Loucy (cell line): ENCODE measurements around the gene CNGA2.

Experiments used
- H2AFZ ChIP-seq: fragments of 200-600 bp; sonication (generic); 2 replicates; pipeline ENCODE4 v1.6.0; 2016; ENCODE audit warnings: antibody characterized with exemption, mild to moderate bottlenecking, low read length, moderate library complexity
- H3F3A ChIP-seq: fragments of 200-600 bp; 2 replicates; pipeline ENCODE4 v1.6.0; 2016; ENCODE audit warnings: antibody characterized with exemption, low read depth, mild to moderate bottlenecking
- H3K27me3 ChIP-seq: fragments of 200-600 bp; sonication (generic); 2 replicates; pipeline ENCODE4 v1.6.1; 2014; ENCODE audit warnings: low read length, mild to moderate bottlenecking; ENCODE audit not compliant: insufficient read depth, poor library complexity, severe bottlenecking
- H3K36me3 ChIP-seq: fragments of 200-600 bp; sonication (generic); 2 replicates; pipeline ENCODE4 v1.6.1; 2016; ENCODE audit warnings: low read length; ENCODE audit not compliant: insufficient read depth
- H3K4me1 ChIP-seq: fragments of 200-600 bp; sonication (generic); 2 replicates; pipeline ENCODE4 v1.5.1; 2014; ENCODE audit warnings: low read length, mild to moderate bottlenecking; ENCODE audit not compliant: insufficient read depth, poor library complexity, severe bottlenecking
- H3K4me2 ChIP-seq: fragments of 200-600 bp; sonication (generic); 2 replicates; pipeline ENCODE4 v1.6.0; 2014; ENCODE audit warnings: antibody characterized with exemption, low read length, low read depth, mild to moderate bottlenecking; ENCODE audit not compliant: poor library complexity, severe bottlenecking
- H3K4me3 ChIP-seq: fragments of 200-600 bp; sonication (generic); 2 replicates; pipeline ENCODE4 v1.5.1; 2014; ENCODE audit warnings: low read length, mild to moderate bottlenecking, mixed read lengths; ENCODE audit not compliant: poor library complexity, severe bottlenecking
- H3K79me2 ChIP-seq: fragments of 200-600 bp; sonication (generic); 2 replicates; pipeline ENCODE4 v1.6.1; 2014; ENCODE audit warnings: low read length; ENCODE audit not compliant: insufficient read depth
- H3K9ac ChIP-seq: fragments of 200-600 bp; sonication (generic); 2 replicates; pipeline ENCODE4 v1.6.0; 2014; ENCODE audit warnings: mild to moderate bottlenecking, low read depth, low read length, moderate library complexity; ENCODE audit not compliant: poor library complexity, severe bottlenecking
- H3K9me2 ChIP-seq: fragments of 200-600 bp; sonication (generic); replicated peaks from 2 replicates; pipeline ENCODE4 v1.6.1; 2016; ENCODE audit warnings: low read depth, low read length, mixed read lengths
- H3K9me3 ChIP-seq: fragments of 200-600 bp; sonication (generic); 2 replicates; pipeline ENCODE4 v1.6.1; 2014; ENCODE audit warnings: mild to moderate bottlenecking, antibody characterized with exemption, low read length, low read depth; ENCODE audit not compliant: insufficient read depth
- H4K20me1 ChIP-seq: fragments of 200-600 bp; sonication (generic); 2 replicates; pipeline ENCODE4 v1.6.0; 2014; ENCODE audit warnings: antibody characterized with exemption, low read length, mild to moderate bottlenecking; ENCODE audit not compliant: insufficient read depth, poor library complexity, severe bottlenecking
- EZH2phosphoT487 ChIP-seq: fragments of 200-600 bp; IDR thresholded peaks from 2 replicates; pipeline ENCODE4 v1.6.1; 2018; ENCODE audit warnings: antibody characterized with exemption, mild to moderate bottlenecking, moderate library complexity, borderline replicate concordance
- TF ChIP-seq, protein P1 (sequence below): fragments of 200-600 bp; sonication (generic); conservative IDR thresholded peaks from 2 replicates; pipeline ENCODE4 v1.5.1; 2014; ENCODE audit warnings: mild to moderate bottlenecking, antibody characterized with exemption, low read length

Gene CNGA2

DNA sequence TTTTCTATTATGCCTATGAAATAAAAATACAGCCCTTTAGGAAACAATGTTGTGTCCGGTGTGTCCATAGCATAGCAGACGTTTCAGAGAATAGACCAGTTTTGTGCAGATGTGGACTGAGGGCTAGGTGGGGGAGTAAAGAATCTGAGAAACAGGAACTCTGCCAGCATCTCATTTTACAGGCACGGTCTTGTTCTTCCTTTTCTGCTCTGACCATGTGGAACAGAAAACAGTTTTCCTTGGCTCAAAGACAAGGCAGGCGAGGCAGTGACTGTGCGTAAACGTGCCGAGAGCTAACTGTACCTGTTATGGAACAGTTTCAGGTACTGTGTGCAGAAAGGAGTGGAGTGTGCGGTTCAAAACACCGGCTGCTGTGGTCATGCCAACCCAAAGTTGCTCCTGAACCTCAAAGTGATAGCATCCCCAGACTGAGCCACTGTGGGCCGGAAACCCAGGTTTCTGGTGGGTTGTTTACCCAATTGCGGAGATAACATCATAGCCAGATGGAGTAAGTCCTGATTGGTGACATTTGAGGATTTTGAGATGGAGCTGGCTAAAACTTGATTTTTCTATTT lies 20.2 kb downstream of the CNGA2 start:
- Histone ChIP-seq H3F3A (no peaks in the 10 kb centered on the region), H3K9me2 (no peaks in the 10 kb centered on the region), H3K4me2 (no peak overlapping the region), H2AFZ (no peak overlapping the region), H3K4me1 (no peaks in the 10 kb centered on the region), H3K79me2 (no peaks in the 10 kb centered on the region), H3K27me3 (no peaks in the 10 kb centered on the region), H3K4me3 (no peak overlapping the region), H3K36me3 (no peaks in the 10 kb centered on the region), H4K20me1 (no peaks in the 10 kb centered on the region), H3K9ac (no peak overlapping the region), H3K9me3 (no peaks in the 10 kb centered on the region)
- TF ChIP-seq EZH2phosphoT487 = no peak
- TF ChIP-seq, protein P1, sequence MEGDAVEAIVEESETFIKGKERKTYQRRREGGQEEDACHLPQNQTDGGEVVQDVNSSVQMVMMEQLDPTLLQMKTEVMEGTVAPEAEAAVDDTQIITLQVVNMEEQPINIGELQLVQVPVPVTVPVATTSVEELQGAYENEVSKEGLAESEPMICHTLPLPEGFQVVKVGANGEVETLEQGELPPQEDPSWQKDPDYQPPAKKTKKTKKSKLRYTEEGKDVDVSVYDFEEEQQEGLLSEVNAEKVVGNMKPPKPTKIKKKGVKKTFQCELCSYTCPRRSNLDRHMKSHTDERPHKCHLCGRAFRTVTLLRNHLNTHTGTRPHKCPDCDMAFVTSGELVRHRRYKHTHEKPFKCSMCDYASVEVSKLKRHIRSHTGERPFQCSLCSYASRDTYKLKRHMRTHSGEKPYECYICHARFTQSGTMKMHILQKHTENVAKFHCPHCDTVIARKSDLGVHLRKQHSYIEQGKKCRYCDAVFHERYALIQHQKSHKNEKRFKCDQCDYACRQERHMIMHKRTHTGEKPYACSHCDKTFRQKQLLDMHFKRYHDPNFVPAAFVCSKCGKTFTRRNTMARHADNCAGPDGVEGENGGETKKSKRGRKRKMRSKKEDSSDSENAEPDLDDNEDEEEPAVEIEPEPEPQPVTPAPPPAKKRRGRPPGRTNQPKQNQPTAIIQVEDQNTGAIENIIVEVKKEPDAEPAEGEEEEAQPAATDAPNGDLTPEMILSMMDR = no peak

GRCh38 chrX:151759041-151759708 lies 24.6 kb downstream of the CNGA2 start:
- H3K79me2 ChIP-seq = no peaks in the 10 kb centered on the region
- H3K9me2 ChIP-seq = no peaks in the 10 kb centered on the region
- H3K9ac ChIP-seq = no peak overlapping the region
- no peaks in the 10 kb centered on the region for H3K4me1 ChIP-seq
- no peak overlapping the region for H3K4me2 ChIP-seq
- H3K4me3 ChIP-seq = no peak overlapping the region
- TF ChIP-seq, protein P1 = no peak
- no peak for TF ChIP-seq EZH2phosphoT487
- no peaks in the 10 kb centered on the region for H3K36me3 ChIP-seq
- no peaks in the 10 kb centered on the region for H3K27me3 ChIP-seq
- H4K20me1 ChIP-seq = no peaks in the 10 kb centered on the region
- no peak overlapping the region for H2AFZ ChIP-seq
- H3K9me3 ChIP-seq = no peaks in the 10 kb centered on the region; the same call in 1 of the 2 replicates
- H3F3A ChIP-seq = no peaks in the 10 kb centered on the region

DNA sequence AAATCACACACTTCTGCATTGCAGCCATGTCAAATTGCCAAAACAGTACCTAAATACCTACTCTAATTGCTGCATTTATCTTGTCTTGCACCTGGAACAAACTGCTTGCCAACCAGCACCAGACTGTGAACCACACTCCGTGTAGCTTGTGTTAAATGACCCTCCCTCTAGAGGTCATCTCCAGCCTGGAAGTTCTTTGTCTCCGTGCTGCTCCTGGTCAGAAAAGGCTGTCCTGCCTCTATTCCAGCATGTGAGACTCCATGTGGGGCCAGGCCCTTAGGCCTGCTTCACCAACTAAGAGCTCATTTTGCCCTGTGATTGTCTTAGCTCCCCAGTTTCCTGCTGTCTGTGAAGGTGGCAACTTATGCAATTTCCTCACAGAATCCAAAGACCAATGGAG lies 28.3 kb downstream of the CNGA2 start:
- H3K27me3 ChIP-seq = no peaks in the 10 kb centered on the region
- no peak overlapping the region for H3K9ac ChIP-seq
- no peaks in the 10 kb centered on the region for H3K79me2 ChIP-seq
- H4K20me1 ChIP-seq = no peaks in the 10 kb centered on the region
- H3K4me1 ChIP-seq = no peaks in the 10 kb centered on the region
- no peak overlapping the region for H3K4me2 ChIP-seq
- no peaks in the 10 kb centered on the region for H3K9me2 ChIP-seq
- H3K9me3 ChIP-seq = no peaks in the 10 kb centered on the region; the same call in 1 of the 2 replicates
- H2AFZ ChIP-seq = no peak overlapping the region
- H3K36me3 ChIP-seq = no peaks in the 10 kb centered on the region
- H3F3A ChIP-seq = no peaks in the 10 kb centered on the region
- no peak overlapping the region for H3K4me3 ChIP-seq
- no peak for TF ChIP-seq EZH2phosphoT487
- TF ChIP-seq, protein P1 = no peak
